SK-N-SH (cell line): Measurements from ENCODE around the gene KIF5C.

ENCODE experiments used
- EP300 ChIP-seq, 2 experiments: IDR thresholded peaks; 2 replicates each; pipeline versions ENCODE4 v1.4.0 to v1.6.1; 2012; ENCODE audit warnings: borderline replicate concordance in 1 of 2, low read depth in 1 of 2, low read length in 1 of 2
- EZH2phosphoT487 ChIP-seq: fragments of 200-600 bp; sonication (generic); IDR thresholded peaks from 2 replicates; pipeline ENCODE4 v1.6.1; 2017; ENCODE audit warnings: low read depth, mixed run types, mild to moderate bottlenecking, antibody characterized with exemption, moderate library complexity, borderline replicate concordance
- GATA2 ChIP-seq: sonication (generic); formaldehyde crosslinking; IDR thresholded peaks from 2 replicates; pipeline ENCODE4 v1.5.0; 2020; ENCODE audit warnings: mild to moderate bottlenecking, missing genetic modification reagents
- MAX ChIP-seq: IDR thresholded peaks from 2 replicates; pipeline ENCODE4 v1.4.0; 2012; ENCODE audit warnings: low read depth
- NFIC ChIP-seq: IDR thresholded peaks from 2 replicates; pipeline ENCODE4 v1.4.0; 2012; ENCODE audit warnings: borderline replicate concordance
- PBX3 ChIP-seq: IDR thresholded peaks from 2 replicates; pipeline ENCODE4; 2012
- POLR2AphosphoS5 ChIP-seq: IDR thresholded peaks from 2 replicates; pipeline ENCODE4 v1.6.1; 2012; ENCODE audit warnings: low read depth, low read length
- RAD21 ChIP-seq: IDR thresholded peaks from 2 replicates; pipeline ENCODE4 v1.6.1; 2012; ENCODE audit warnings: mild to moderate bottlenecking, low read length
- RCOR1 ChIP-seq: fragments of 150-350 bp; IDR thresholded peaks from 2 replicates; pipeline ENCODE4 v1.6.1; 2017; ENCODE audit warnings: antibody characterized with exemption, low read length
- REST ChIP-seq: IDR thresholded peaks from 2 replicates; pipeline ENCODE4 v1.6.1; 2012; ENCODE audit warnings: mild to moderate bottlenecking, low read depth, low read length, moderate library complexity
- SIN3A ChIP-seq: IDR thresholded peaks from 2 replicates; pipeline ENCODE4 v1.6.1; 2012; ENCODE audit warnings: low read depth, mild to moderate bottlenecking, low read length, moderate library complexity, borderline replicate concordance
- SMC3 ChIP-seq: IDR thresholded peaks from 2 replicates; pipeline ENCODE4 v1.6.1; 2012; ENCODE audit warnings: low read depth, low read length, improper control_type of control experiment
- TAF1 ChIP-seq: IDR thresholded peaks from 2 replicates; pipeline ENCODE4 v1.6.1; 2012; ENCODE audit warnings: low read depth, mild to moderate bottlenecking, low read length, moderate library complexity, borderline replicate concordance
- TF ChIP-seq, protein P1 (sequence below): fragments of 200-600 bp; sonication (generic); IDR thresholded peaks from 2 replicates; pipeline ENCODE4 v1.6.1; 2017; ENCODE audit warnings: antibody characterized with exemption, mild to moderate bottlenecking, moderate library complexity

DNA sequence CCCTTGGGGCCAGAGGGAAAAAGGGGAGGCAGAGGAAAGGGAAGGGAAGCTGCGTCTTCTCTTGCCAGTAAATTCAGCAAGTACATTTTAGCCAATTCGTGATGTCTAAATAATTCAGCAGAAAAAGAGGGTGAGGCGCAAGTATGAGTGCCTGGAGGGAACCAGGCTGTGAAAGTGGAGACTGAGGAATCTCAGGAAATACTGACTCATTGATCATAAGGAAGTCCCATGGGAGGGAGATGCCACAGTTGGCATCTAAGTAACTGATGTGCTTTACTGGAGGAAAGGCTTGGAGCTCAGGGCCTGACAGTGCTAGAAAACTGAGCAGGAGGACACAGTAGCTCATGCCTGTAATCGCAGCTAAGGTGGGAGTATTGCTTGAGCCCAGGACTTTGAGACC is 31.1 kb downstream of the KIF5C start:
- TF ChIP-seq, protein P1, sequence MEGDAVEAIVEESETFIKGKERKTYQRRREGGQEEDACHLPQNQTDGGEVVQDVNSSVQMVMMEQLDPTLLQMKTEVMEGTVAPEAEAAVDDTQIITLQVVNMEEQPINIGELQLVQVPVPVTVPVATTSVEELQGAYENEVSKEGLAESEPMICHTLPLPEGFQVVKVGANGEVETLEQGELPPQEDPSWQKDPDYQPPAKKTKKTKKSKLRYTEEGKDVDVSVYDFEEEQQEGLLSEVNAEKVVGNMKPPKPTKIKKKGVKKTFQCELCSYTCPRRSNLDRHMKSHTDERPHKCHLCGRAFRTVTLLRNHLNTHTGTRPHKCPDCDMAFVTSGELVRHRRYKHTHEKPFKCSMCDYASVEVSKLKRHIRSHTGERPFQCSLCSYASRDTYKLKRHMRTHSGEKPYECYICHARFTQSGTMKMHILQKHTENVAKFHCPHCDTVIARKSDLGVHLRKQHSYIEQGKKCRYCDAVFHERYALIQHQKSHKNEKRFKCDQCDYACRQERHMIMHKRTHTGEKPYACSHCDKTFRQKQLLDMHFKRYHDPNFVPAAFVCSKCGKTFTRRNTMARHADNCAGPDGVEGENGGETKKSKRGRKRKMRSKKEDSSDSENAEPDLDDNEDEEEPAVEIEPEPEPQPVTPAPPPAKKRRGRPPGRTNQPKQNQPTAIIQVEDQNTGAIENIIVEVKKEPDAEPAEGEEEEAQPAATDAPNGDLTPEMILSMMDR: no peak
- TF ChIP-seq RCOR1: no peak
- TF ChIP-seq POLR2AphosphoS5: no peak
- no peak for TF ChIP-seq SMC3
- no peak for TF ChIP-seq EZH2phosphoT487
- TF ChIP-seq PBX3: no peak
- TF ChIP-seq RAD21: no peak
- no peak for TF ChIP-seq NFIC
- TF ChIP-seq MAX: no peak
- TF ChIP-seq GATA2 (CRISPR knock-in tag): no peak
- TF ChIP-seq EP300 (IDR thresholded peaks at IDR 0.05; ENCODE audit: borderline replicate concordance in 1 of 2, low read depth in 1 of 2, low read length in 1 of 2): no peak
- TF ChIP-seq TAF1: no peak
- TF ChIP-seq REST: no peak
- TF ChIP-seq SIN3A: no peak
